ENCODE results near the gene MAEA.
A peak's percentile ranks its signal among the peaks of the same experiment; 100 is the strongest.

MAEA gene

GRCh38 chr4:1337951-1338751 lies 48.5 kb downstream of the MAEA start:
- no peak for DNase-seq

- DNase-seq: no peak
These were observed 49.2 kb downstream of the MAEA start for GRCh38 chr4:1338752-1339414.

GRCh38 chr4:1339489-1339888 lies 49.8 kb downstream of the MAEA start:
- DNase-seq: no peak

GRCh38 chr4:1340181-1340747 lies 50.6 kb downstream of the MAEA start:
- no peak for DNase-seq

- no peak for DNase-seq
These were observed 51.2 kb downstream of the MAEA start for GRCh38 chr4:1340861-1341260.

- no peak for DNase-seq
These were observed 52.3 kb downstream of the MAEA start for GRCh38 chr4:1342003-1342402.

GRCh38 chr4:1344696-1345095 lies 55.0 kb downstream of the MAEA start:
- DNase-seq: no peak

GRCh38 chr4:1345903-1346780 lies 56.5 kb downstream of the MAEA start:
- peak; percentile 6 to 10 for DNase-seq

- peak; percentile 90 to 97 for DNase-seq
These were observed 57.2 kb downstream of the MAEA start, which contains the start of gene UVSSA for GRCh38 chr4:1346781-1347409. Gene UVSSA (plus strand): TSS chr4:1347208. CDS start chr4:1348092, 884 bp downstream.

- DNase-seq: peak; percentile 31 to 54
These were observed 57.7 kb downstream of the MAEA start for GRCh38 chr4:1347410-1347864.

GRCh38 chr4:1348014-1348513 lies 58.4 kb downstream of the MAEA start:
- DNase-seq: no peak

- no peak for DNase-seq
These were observed 59.1 kb downstream of the MAEA start for GRCh38 chr4:1348746-1349145.

GRCh38 chr4:1349359-1350168 lies 59.9 kb downstream of the MAEA start:
- DNase-seq: no peak

GRCh38 chr4:1350169-1350520 lies 60.5 kb downstream of the MAEA start:
- no peak for DNase-seq

- DNase-seq: peak; percentile 0 to 59
These were observed 62.3 kb downstream of the MAEA start for GRCh38 chr4:1351854-1352566.

GRCh38 chr4:1352567-1352900 lies 62.8 kb downstream of the MAEA start:
- DNase-seq: no peak

GRCh38 chr4:1353186-1354055 lies 63.7 kb downstream of the MAEA start:
- no peak for DNase-seq

GRCh38 chr4:1354136-1354982 lies 64.7 kb downstream of the MAEA start:
- no peak for DNase-seq

- no peak for DNase-seq
These were observed 65.2 kb downstream of the MAEA start for GRCh38 chr4:1354983-1355275.
